NCI-H69 (cell line): ENCODE results near the gene CALHM4.

ENCODE experiments used
- DNase-seq: peaks from one replicate; lab custom pipeline; 2025; lab: John Stamatoyannopoulos, UW

CALHM4 gene

DNA sequence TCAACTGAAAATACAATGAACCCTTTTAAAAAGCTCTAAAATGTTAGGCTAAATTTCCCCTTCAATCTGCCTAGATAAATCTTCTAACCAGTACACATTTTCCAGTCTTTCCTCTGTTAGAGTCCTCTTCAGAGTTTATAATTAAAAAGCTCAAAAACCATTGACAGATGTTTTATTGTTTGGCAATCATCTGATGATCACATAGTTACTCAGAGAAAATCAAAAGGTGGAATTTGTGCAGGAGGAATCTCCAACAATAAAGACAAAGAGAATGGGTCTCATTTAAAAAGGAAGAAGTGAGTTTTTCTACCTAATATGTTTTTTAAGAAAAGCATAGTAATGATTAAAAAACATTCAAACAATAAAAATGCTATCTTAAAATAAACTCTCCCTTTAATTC, 11.1 kb upstream of the CALHM4 start:
- DNase-seq, result peak; percentile 66

GRCh38 chr6:116543149-116543548, 10.4 kb upstream of the CALHM4 start:
- peak; percentile 73 for DNase-seq

GRCh38 chr6:116545651-116546050, 7.9 kb upstream of the CALHM4 start, which contains the start of gene TRAPPC3L:
Gene TRAPPC3L (minus strand): TSS chr6:116545684. CDS start chr6:116545514, 170 bp downstream.
- DNase-seq, result no peak

- DNase-seq, result no peak
Observed at GRCh38 chr6:116547358-116547757, 6.2 kb upstream of the CALHM4 start.

DNA sequence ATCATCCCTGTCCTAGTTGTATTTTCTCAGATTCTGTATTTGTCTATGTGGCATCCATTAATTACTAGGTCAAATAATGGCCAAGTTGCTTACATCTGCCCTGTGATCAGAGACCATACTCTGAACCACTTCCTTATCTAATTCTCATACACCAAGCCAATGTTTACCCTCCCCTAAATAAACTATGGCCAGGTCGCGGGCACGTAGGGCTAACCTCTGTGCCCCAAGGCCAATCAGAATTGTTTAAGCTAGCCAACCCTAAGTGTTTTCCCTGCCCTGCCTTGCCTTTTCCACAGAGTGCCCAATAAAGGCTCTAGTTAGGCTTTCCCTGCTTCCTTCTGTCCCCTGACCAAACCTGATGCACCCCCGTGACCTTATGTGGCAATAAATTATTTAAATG, 2.8 kb upstream of the CALHM4 start:
- DNase-seq, result no peak

DNA sequence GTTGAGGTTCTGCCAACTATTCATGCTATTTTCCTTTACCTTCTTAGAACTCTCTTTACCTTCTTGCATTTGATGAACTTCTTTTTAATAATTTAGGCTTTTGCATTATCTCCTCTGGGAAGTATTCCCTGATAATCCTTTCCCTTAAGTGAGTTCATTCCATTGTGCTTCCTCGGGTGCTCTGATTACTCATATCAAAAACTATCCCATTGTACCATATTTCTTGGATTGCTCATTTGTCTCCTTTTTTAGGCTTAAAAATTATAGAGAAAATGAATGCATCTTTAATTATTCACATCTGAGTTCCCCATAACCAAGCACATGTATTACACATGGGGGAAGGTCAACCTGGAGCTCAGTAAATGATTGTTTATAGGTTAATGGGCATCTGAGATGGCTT, 2.5 kb downstream of the CALHM4 start:
- DNase-seq, result no peak

DNA sequence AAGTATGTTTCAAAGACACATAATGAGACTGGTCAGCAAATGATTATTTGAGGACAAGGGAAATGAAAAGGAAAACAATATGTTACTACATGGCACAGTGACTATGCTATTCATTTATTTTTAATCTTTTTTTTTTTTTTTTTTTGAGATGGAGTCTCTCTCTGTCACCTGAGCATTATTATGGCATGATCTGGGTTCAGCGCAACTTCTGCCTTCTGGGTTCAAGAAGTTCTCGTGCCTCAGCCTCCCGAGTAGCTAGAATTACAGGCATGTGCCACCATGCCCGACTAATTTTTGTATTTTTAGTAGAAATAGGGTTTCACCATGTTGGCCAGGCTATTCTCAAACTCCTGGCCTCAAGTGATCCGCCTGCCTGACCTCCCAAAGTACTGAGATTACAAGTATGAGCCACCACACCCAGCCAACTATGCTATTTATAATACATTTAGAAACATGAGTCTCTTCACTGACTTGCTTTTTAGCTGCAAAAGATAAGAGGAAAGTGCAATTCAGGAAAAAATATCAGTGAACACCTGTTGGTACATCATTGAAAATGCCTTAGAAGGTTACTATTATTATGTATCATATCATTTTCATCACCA, 3.4 kb downstream of the CALHM4 start:
- DNase-seq, result no peak

GRCh38 chr6:116557893-116558292, 4.3 kb downstream of the CALHM4 start:
- peak; percentile 66 for DNase-seq

GRCh38 chr6:116560130-116560529, 6.6 kb downstream of the CALHM4 start:
- no peak for DNase-seq

DNA sequence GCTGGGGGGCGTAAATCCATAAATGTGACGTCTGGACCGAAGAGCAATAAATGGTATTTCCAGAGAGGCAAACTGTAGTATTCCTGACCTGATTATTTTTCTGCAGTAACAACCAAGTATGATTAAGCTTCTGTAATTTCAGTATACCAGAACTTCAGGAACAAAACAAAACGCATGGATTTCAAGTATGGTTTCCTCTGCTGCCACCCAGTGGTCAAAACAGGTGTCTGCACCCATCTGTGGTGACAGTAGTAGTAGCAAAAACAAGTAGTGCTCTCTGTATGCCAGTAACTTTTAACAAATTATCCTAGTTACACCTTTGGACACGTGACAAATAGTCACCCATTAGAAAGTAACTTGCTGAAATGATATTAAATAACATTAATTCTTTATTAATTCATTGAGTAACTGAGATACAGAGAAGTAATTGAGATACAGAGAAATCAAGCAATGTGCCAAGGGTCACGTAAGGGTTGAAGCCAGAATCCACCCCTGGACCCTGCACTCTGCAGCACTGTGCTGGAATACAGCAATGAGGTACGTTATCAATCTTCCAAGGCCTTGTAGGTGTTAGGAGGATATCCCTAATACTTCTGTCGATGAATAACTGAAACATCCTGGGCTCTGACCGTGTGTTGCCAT, 7.9 kb downstream of the CALHM4 start:
- DNase-seq, result peak; percentile 58

GRCh38 chr6:116562019-116562403, 8.5 kb downstream of the CALHM4 start:
- no peak for DNase-seq

GRCh38 chr6:116562614-116563013, 9.1 kb downstream of the CALHM4 start:
- DNase-seq, result no peak

DNA sequence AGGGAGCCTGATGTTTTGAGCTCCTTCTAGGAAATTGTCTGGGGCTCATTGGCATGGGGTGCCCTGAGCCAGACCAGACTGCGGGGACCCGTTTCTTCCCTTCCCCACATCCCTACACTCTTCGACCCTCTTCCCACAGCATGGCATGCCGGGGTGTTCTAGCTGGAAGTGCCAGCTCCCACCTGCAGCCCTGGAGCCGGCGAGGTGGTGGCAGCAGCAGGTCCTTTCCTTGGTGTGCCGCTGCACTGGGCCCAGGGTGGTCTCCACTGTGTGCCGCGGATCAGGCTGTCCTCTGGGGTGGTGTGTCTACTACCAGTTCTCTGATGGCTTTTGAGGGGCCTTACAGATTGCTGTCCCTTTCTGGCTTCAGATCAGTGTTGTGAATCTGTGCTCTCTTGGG, 10.3 kb downstream of the CALHM4 start:
- no peak for DNase-seq

- no peak for DNase-seq
Observed at GRCh38 chr6:116564311-116564710, 10.8 kb downstream of the CALHM4 start.

DNA sequence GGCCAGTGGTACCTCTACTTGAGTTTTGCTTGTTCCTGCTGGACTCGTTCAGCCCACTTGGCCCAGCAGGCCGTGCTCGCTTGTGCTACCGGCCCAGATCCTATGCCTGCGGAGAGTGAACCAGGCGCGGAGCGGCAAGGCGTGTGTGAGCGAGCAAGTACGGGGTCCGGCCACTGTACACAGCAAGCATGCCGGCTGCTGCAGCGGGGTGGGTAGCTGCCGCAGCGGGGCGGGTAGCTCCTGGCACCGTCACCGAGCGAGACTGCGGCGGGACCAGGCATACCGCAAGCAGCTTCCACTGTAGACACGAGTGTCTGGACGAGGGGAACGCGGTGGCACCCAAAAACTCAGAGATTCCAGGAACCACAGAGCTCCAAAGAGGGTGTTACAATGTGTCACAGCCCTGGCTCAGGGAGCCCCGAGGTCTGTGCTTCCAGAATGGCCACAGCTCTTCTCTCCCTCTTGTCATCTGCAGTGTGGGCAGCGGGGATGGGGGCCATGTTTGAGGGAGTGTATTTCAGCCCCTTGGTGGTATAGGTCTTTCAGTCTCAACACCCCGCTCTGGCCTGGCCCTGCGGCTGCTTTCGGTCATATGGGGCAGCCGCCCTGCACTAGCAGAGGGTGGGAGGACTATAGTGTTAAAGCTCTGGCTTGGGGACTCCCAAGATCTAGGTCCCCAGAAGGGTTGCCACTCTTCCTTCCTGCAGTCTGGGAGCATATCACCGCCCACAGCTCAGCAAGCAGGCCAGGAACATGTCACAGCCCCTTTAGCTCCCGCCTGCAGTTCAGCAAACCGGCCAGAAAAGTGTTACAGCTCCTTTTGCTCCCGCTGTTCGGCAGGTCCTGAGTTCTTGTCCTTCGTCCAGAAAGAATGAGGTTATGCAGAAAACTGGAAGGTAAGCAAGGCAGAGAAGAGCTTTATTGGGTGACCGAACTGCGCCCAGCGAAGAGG, 11.6 kb downstream of the CALHM4 start:
- DNase-seq, result peak; percentile 68

GRCh38 chr6:116568111-116568510, 14.6 kb downstream of the CALHM4 start:
- no peak for DNase-seq

DNA sequence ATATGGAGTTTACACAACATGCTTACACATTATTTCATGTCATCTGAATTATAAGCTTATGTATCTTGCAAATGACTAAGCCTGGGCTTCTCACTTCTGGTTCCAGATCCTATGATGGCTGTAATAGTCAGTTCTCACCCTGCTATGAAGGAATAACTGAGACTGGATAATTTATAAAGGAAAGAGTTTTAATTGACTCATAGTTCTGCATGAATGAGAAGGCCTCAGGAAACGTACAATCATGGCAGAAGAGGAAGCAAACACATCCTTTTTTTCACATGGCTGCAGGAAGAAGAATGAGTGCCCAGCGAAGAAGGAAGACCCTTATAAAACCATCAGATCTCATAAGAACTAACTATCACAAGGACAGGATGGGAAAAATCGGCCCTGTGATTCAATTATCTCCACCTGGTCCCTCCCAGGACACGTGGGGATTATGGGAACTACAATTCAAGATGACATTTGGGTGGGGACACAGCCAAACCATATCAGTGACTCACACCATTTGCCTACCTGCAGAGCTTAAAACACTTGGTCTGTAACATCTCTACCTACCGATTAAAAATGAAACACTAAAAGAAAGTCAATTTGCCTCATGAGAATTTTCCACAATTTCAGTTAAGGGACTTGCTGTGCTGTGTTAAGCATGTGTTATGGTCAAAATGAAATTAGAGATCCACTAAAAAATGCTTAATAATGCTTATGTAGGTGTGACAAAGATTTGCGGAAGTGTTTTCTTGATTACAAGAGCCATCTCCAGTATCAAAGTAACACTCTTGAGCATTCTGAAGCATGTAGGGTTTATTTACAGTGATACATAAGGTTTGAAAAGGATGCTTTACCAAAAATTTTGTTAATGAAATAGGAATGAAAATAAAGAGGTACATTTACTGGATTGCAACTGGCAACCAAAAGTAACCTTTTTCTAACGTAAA, 15.5 kb downstream of the CALHM4 start:
- peak; percentile 18 for DNase-seq

DNA sequence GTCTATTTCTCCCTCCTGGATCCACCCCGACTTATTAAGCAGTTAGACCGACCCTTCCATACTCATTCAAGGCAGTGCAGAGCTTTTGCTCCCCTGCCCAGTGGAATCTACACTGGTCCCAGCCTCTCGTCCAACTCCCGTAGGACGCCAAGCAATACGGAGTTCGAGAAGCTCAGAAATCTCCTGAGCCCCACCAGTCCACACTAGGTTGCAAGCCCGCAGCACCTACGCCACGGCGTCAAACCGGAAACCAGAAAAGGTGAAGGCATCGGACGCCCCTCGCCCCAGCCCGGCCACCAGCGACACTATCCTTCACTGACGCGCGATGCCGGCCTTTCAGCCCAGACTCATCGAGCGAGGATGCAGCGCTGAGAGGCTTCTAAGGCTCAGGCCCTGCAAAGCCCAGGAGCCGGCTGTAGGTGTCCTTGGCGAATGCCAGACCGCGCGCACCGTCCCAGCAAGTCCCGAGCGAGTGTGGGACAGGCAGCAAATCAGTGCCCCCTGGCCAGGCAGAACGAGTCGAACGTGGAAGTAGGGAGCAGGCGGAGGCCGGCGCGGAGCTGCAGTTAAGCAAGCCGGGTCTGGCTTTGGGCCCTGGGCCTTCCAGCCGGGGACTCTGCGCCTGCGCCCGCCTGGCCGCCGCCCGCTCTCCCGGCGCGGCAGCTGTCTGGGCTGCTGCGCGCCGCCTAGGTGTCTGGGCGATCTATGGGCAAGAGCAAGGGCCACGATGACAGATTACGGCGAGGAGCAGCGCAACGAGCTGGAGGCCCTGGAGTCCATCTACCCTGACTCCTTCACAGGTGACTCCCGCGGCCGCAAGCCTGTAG, 17.5 kb downstream of the CALHM4 start, which contains the start of gene RWDD1:
Gene RWDD1 (plus strand): TSS at position 649 of the 827 bp plus-strand sequence. CDS start 79 bp downstream, at position 728.
- peak; percentile 96 for DNase-seq

DNA sequence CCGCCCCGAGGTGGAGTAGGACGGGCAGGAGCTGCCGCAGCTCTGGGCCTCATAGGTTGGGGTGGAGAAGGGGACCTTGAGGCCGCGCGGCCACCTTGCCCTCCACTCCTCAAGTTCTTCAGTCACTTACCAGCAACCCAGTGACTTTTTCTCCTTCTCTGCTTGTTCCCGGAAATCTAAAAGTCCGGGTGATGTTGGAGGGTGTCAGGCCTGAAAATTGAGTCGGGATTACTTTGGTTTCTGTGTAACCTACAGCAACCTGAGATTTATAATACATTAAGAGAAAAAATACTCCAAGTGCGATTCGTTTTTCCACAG, 18.1 kb downstream of the CALHM4 start:
- no peak for DNase-seq

- peak; percentile 50 for DNase-seq
Observed at GRCh38 chr6:116572162-116572561, 18.6 kb downstream of the CALHM4 start.

GRCh38 chr6:116575227-116575626, 21.7 kb downstream of the CALHM4 start:
- no peak for DNase-seq
